ENCODE results near the gene CASP9.
"Not testable (repeated sequence)": the region's sequence is repeated elsewhere in the genome, so short reads cannot be mapped to it uniquely, and the experiment has no call there.

The CASP9 gene

DNA sequence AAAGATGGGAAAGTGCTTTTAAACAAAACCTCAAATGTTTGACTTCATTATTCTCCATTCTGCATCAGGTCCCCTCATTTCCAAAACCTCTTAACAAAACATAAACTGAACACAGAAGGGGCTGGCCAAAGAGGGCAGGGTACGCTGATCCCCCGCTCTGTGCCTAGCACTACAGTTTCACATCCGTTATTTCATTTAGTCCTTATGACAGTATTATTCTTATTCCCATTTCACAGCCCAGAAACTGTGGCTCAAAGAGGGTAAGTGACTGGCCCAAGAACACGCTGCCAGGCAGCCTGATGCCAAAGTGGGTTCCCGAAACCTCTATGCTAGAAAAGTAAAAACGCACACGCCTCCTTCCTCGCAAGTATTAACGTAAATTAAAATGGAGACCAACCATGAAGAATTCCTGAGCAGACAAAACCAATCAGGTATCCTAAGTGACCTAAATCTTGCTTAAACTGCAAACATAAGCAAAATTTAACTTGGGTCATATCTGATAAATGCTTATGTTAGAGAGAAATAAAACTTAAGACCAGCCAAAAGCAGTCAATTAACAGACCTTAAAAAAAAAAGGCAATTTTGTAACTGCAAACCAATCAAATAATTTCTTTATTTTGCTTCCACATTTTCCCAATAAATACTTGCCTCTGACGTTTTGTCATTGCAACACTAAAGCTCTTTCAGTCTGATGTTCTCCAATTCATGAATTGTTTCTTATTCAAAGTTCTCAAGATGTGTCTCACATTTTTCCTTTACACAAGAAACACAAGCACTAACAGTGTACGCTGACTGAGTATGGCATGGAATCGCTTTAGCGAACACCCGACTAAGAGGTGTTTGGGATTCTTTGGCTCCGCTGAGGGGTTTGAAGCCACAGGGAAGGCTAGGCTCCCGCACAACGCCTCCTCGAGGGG is 653 bp downstream of the CASP9 start:
- Histone ChIP-seq H3K27ac (no peak overlapping the region), H3K4me3 (peak overlapping the region; percentile 87), H3K36me3 (ENCODE audit: insufficient read depth, low read length) (no peaks in the 10 kb centered on the region), H3K9me3 (ENCODE audit: low read depth, low read length) (no peaks in the 10 kb centered on the region), H3K9ac (ENCODE audit: insufficient read length) (peak overlapping the region; percentile 52)
- TF ChIP-seq FOXP2 (optimal IDR thresholded peaks at IDR 0.05; ENCODE audit: control extremely low read depth, extremely low read length, insufficient read depth) (no peak), EZH2 (IDR thresholded peaks at IDR 0.05) (no peak), POLR2AphosphoS5 (IDR thresholded peaks at IDR 0.05; ENCODE audit: borderline replicate concordance, low read depth, low read length) (no peak)
- DNase-seq (ENCODE audit: low read depth, low spot score): no peak

DNA sequence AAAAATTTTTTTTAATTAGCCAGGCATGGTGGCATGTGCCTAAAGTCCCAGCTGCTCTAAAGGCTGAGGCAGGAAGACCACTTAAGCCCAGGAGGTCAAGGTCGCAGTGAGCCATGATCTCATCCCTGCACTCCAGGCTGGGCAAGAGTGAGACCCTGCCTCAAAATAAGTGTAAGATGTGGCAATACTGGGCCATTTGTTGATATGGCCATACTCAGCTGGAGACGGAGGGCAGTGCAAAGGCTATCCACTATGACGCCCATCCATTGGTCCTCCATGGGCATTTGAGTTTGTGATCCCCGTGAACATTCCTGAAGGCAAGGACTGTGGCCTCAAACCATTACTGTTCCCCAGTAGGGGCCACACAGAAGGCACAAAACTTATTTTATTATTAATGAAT is 1.5 kb downstream of the CASP9 start:
- no peak for TF ChIP-seq EZH2 (IDR thresholded peaks at IDR 0.05)
- no peak for TF ChIP-seq FOXP2 (optimal IDR thresholded peaks at IDR 0.05; ENCODE audit: control extremely low read depth, extremely low read length, insufficient read depth)
- TF ChIP-seq POLR2AphosphoS5 (IDR thresholded peaks at IDR 0.05; ENCODE audit: borderline replicate concordance, low read depth, low read length): no peak
- no peak overlapping the region for H3K4me3 ChIP-seq
- H3K27ac ChIP-seq: no peak overlapping the region
- no peaks in the 10 kb centered on the region for H3K9me3 ChIP-seq (ENCODE audit: low read depth, low read length)
- no peak overlapping the region for H3K9ac ChIP-seq (ENCODE audit: insufficient read length)
- no peak for DNase-seq (ENCODE audit: low read depth, low spot score)
- H3K36me3 ChIP-seq (ENCODE audit: insufficient read depth, low read length): no peaks in the 10 kb centered on the region

DNA sequence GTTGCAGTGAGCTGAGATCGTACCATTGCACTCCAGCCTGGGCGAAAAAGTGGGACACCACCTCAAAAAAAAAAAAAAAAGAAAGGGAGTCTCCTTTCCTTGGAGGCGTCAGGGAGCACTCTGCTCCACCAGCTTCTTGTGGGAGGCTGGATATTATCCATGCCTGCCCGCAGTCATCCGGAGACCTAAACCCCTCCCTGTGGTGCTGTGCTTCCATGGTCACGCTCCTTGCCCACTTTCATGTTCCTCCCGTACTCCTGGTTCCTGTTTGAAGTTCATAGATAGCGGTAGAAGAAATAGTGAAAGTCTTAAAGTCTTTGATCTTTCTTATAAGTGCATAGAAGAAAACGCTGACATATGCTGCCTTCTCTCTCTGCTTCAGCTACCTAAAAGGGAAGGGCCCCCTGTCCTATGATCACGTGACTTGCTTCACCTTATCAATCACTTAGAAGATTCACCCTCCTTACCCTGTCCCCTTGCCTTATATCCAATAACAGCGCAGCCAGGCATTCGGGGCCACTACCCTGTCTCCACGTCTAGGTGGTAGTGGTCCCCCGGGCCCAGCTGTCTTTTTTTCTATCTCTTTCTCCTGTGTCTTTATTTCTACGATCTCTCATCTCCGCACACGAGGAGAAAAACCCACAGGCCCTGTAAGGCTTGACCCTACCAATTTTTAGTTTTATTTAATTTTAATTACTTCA is 2.7 kb downstream of the CASP9 start:
- not testable (repeated sequence) for H3K9ac ChIP-seq (ENCODE audit: insufficient read length); DNase-seq (ENCODE audit: low read depth, low spot score); H3K27ac ChIP-seq; H3K36me3 ChIP-seq (ENCODE audit: insufficient read depth, low read length); H3K9me3 ChIP-seq (ENCODE audit: low read depth, low read length); H3K4me3 ChIP-seq

DNA sequence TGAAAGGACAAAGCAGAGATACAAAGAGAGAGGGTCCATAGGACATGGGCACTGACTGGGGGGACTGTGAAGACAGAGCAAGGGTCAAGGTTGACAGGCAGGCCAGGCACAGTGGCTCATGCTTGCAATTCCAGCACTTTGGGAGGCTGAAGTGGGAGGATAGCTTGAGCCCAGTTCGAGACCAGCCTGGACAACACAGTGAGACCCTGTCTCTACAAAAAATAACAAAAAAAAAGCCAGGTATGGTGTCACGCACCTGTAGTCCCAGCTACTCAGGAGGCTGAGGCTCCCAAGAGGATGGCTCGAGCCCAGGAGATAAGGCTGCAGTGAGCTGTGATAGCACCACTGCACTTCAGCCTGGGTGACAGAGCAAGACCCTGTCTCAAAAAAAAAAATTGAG is 4.4 kb downstream of the CASP9 start:
- TF ChIP-seq POLR2AphosphoS5 (IDR thresholded peaks at IDR 0.05; ENCODE audit: borderline replicate concordance, low read depth, low read length) (no peak), EZH2 (IDR thresholded peaks at IDR 0.05) (no peak), FOXP2 (optimal IDR thresholded peaks at IDR 0.05; ENCODE audit: control extremely low read depth, extremely low read length, insufficient read depth) (no peak)
- no peaks in the 10 kb centered on the region for H3K36me3 ChIP-seq (ENCODE audit: insufficient read depth, low read length)
- DNase-seq (ENCODE audit: low read depth, low spot score): no peak

DNA sequence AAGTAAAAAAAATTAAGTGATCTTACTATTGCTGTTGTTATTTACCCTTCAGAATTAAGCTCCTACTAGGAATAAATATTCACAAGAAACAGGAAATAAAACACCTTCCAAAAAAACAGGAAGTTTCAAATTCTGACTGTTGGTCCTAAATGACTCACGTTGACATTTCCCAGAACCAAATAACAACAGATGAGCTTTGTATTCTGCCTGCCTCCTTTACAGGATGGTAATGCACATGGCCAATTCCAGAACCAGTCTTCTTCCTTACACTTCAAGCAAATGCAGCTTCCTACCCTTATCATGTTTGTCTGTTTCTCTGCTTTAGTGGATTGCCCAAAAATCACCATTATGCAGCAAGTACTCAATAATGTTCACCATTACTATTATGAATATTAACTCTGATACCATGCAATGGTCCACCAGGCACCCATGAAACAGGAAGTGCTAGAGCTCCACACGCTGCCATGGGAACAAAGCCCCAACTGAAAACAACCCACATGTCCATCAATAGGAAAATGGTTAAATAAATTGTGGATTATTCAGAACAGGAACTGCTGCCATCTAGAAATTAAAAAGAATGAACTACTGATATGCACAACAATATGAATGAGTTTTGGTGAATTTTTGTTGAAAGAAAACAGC is 8.9 kb downstream of the CASP9 start:
- Histone ChIP-seq H3K9ac (ENCODE audit: insufficient read length) (no peak overlapping the region), H3K9me3 (ENCODE audit: low read depth, low read length) (no peaks in the 10 kb centered on the region), H3K36me3 (ENCODE audit: insufficient read depth, low read length) (no peaks in the 10 kb centered on the region), H3K4me3 (no peak overlapping the region), H3K27ac (no peak overlapping the region)
- TF ChIP-seq FOXP2 (optimal IDR thresholded peaks at IDR 0.05; ENCODE audit: control extremely low read depth, extremely low read length, insufficient read depth): no peak
- no peak for TF ChIP-seq POLR2AphosphoS5 (IDR thresholded peaks at IDR 0.05; ENCODE audit: borderline replicate concordance, low read depth, low read length)
- no peak for TF ChIP-seq EZH2 (IDR thresholded peaks at IDR 0.05)
- no peak for DNase-seq (ENCODE audit: low read depth, low spot score)

More for the DNA sequence above, 4.4 kb downstream of the CASP9 start:
- Histone ChIP-seq H3K4me3 (no peak overlapping the region), H3K9ac (ENCODE audit: insufficient read length) (no peak overlapping the region), H3K27ac (no peak overlapping the region), H3K9me3 (ENCODE audit: low read depth, low read length) (no peaks in the 10 kb centered on the region)

DNA sequence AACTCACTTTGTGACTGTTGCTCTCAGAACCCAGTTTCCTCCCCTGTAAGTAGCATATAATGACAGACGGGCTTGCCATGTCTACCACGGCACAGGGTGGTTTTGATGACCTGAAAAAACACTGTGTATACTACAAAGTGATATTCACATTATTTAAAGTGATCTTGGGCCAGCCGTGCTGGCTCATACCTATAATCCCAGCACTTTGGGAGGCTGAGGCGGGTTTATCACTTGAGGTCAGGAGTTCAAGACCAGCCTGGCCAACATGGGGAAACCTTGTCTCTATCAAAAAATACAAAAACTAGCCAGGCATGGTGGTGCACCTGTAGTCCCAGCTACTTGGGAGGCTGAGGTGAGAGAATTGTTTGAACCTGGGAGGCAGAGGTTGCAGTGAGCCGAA is 9.5 kb downstream of the CASP9 start:
- not testable (repeated sequence) for H3K36me3 ChIP-seq (ENCODE audit: insufficient read depth, low read length); H3K27ac ChIP-seq; H3K4me3 ChIP-seq; H3K9me3 ChIP-seq (ENCODE audit: low read depth, low read length); DNase-seq (ENCODE audit: low read depth, low spot score); H3K9ac ChIP-seq (ENCODE audit: insufficient read length)

DNA sequence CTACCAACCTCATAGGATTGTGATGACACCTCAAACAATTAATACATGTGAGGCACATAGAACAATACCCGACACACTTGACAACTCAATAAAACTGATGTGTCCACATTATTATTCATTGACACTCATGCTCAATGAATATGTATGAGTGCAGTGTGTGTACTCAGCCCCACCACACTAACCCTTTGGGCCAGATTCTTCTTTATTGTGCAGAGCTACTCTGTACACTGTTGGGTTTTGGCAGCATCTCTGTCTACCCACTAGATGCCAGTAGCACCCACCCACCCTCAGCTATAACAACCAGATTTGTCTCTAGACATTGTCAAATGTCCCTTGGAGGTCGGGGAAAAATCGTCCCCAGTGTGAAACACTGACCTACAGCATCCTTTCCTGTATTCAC is 10.1 kb downstream of the CASP9 start:
- Histone ChIP-seq H3K36me3 (ENCODE audit: insufficient read depth, low read length) (no peaks in the 10 kb centered on the region), H3K27ac (no peak overlapping the region), H3K9ac (ENCODE audit: insufficient read length) (no peak overlapping the region), H3K4me3 (no peak overlapping the region), H3K9me3 (ENCODE audit: low read depth, low read length) (no peaks in the 10 kb centered on the region)
- no peak for DNase-seq (ENCODE audit: low read depth, low spot score)
- TF ChIP-seq EZH2 (IDR thresholded peaks at IDR 0.05): no peak
- TF ChIP-seq POLR2AphosphoS5 (IDR thresholded peaks at IDR 0.05; ENCODE audit: borderline replicate concordance, low read depth, low read length): no peak
- no peak for TF ChIP-seq FOXP2 (optimal IDR thresholded peaks at IDR 0.05; ENCODE audit: control extremely low read depth, extremely low read length, insufficient read depth)

DNA sequence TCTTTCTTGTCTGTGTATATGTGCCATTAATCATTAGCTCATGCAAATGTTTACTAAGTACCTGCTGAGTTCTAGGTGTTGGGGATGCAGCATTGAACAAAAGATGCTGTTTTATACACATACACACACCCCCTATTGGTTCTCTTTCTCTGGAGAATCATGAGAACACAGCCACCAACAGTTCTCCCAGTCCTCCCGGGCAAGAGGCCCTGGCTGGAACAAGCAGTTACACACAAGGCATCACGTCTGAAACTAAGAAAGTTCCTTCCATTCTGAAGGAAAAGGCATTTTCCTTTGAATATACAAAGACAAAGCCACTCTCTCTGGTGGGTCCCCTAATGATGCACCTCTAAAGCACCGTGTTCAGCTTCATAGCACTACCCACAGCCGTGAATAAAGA is 10.8 kb downstream of the CASP9 start:
- Histone ChIP-seq H3K9me3 (ENCODE audit: low read depth, low read length) (no peaks in the 10 kb centered on the region), H3K27ac (no peak overlapping the region), H3K36me3 (ENCODE audit: insufficient read depth, low read length) (no peaks in the 10 kb centered on the region), H3K4me3 (no peak overlapping the region), H3K9ac (ENCODE audit: insufficient read length) (no peak overlapping the region)
- no peak for DNase-seq (ENCODE audit: low read depth, low spot score)
- TF ChIP-seq POLR2AphosphoS5 (IDR thresholded peaks at IDR 0.05; ENCODE audit: borderline replicate concordance, low read depth, low read length): no peak
